Stomach (tissue), 9 donors: ENCODE data around the gene GSAP. TPM values are rescaled to one million over a fixed set of nuclear protein-coding genes. Genes with fewer than 3 reads are reported as not detected.

Experiments used
- DNase-seq, 2 donors: peaks; one replicate each; pipeline versions ENCODE4 v3.0.0 to v3.0.0-alpha.2; 2013 to 2019
- H3K27ac ChIP-seq, 5 donors: fragments of 200-600 bp in 4 of 5; sonication (generic) in 4 of 5; one replicate each; pipeline ENCODE4 v1.5.1; 2013 to 2019; ENCODE audit warnings: mild to moderate bottlenecking in 1 of 5, moderate library complexity in 1 of 5
- H3K27me3 ChIP-seq, 3 donors: fragments of 200-600 bp; sonication (generic); one replicate each; pipeline ENCODE4 v1.5.1; 2017 to 2019; ENCODE audit warnings: mixed run types in 1 of 3
- H3K36me3 ChIP-seq, 4 donors: fragments of 200-600 bp; sonication (generic); 1 replicate in 3 of 4; 2 replicates in 1 of 4; pipeline ENCODE4 v1.5.1; 2016 to 2019
- H3K4me1 ChIP-seq, 4 donors: fragments of 200-600 bp; sonication (generic); one replicate each; pipeline ENCODE4 v1.5.1; 2016 to 2019
- H3K4me3 ChIP-seq, 4 donors: fragments of 200-600 bp; sonication (generic) in 3 of 4; one replicate each; pipeline ENCODE4 v1.5.1; 2016 to 2019; ENCODE audit warnings: mild to moderate bottlenecking in 1 of 4
- H3K9me3 ChIP-seq, 4 donors: fragments of 200-600 bp; sonication (generic); one replicate each; pipeline ENCODE4 v1.5.1; 2016 to 2019
- EP300 ChIP-seq: sonication (generic); formaldehyde crosslinking; IDR thresholded peaks from one replicate; pipeline ENCODE4 v1.6.1; 2017; ENCODE audit warnings: antibody characterized with exemption
- POLR2A ChIP-seq, 4 donors: fragments of 450-650 bp; IDR thresholded peaks; one replicate each; pipeline ENCODE4 v1.6.1; 2016; ENCODE audit warnings: antibody characterized with exemption in 4 of 4, control low read depth in 2 of 4, mild to moderate bottlenecking in 1 of 4, moderate library complexity in 1 of 4
- POLR2AphosphoS5 ChIP-seq, 3 donors: sonication (generic); formaldehyde crosslinking; IDR thresholded peaks; one replicate each; pipeline ENCODE4 v1.6.1; 2016; ENCODE audit warnings: antibody characterized with exemption in 3 of 3
- WGBS, 5 donors: extraction: QIAGEN DNeasy Blood & Tissue Kit in 3 of 5; methylation state at CpG; one replicate each; pipeline versions ENCODE4 v1.1.5 to v1.1.7; 2013 to 2018; 5-methylcytosine and 5-hydroxymethylcytosine counted together
- intact Hi-C: fragments of 100-400 bp; cut with DNase I; formaldehyde crosslinking; loops from one replicate; pipeline ENCODE4 v1.15.1; 2023; ENCODE audit warnings: low total_unique reads
- polyA plus RNA-seq, 3 donors: library from polyadenylated mRNA; stranded (reverse); fragments of 200-250 nt; gene quantifications; one replicate each; pipeline ENCODE4 v1.2.3, GENCODE V29; 2013
- total RNA-seq, 5 donors: library from RNA; depleted of rRNA; stranded (reverse); fragments of >200 nt; gene quantifications; one replicate each; pipeline versions ENCODE4 v1.1.0 to v1.2.3, GENCODE V29; 2014 to 2016
- TF ChIP-seq, protein P1 (sequence below), 7 experiments: fragments of 450-650 bp in 4 of 7; fragments of 200-600 bp in 3 of 7; sonication (generic) in 3 of 7; IDR thresholded peaks; one replicate each; pipeline ENCODE4 v1.5.1; 2016 to 2019; ENCODE audit warnings: antibody characterized with exemption in 7 of 7, control low read depth in 2 of 7, mild to moderate bottlenecking in 1 of 7
- donor health status: healthy with polysubstance abuse.
- donor health status: Bipolar disorder and iron deficiency.
- donor health status: healthy.

Gene GSAP
- total and polyA plus RNA-seq, 8 donors: 3.5 to 52.1 (median 15.9) TPM

GRCh38 chr7:77339726-77340125, 76.4 kb downstream of the GSAP start:
- peaks cover 0 to 35% (median 16%) of the 10 kb centered on the region in 4 donors for H3K4me1 ChIP-seq
- intact Hi-C loops: no loop called here
- DNase-seq: no peak
- H3K36me3 ChIP-seq: no peaks in the 10 kb centered on the region
- no peak overlapping the region for H3K4me3 ChIP-seq
- 66 to 77% (median 75%) methylated on average over 5 of the region's 5 CpGs for WGBS, 5 donors
- no peak overlapping the region for H3K27ac ChIP-seq
- H3K27me3 ChIP-seq: no peaks in the 10 kb centered on the region
- H3K9me3 ChIP-seq: no peaks in the 10 kb centered on the region
- no peak for TF ChIP-seq POLR2A (IDR thresholded peaks at IDR 0.05)
- no peak for TF ChIP-seq EP300
- TF ChIP-seq, protein P1, sequence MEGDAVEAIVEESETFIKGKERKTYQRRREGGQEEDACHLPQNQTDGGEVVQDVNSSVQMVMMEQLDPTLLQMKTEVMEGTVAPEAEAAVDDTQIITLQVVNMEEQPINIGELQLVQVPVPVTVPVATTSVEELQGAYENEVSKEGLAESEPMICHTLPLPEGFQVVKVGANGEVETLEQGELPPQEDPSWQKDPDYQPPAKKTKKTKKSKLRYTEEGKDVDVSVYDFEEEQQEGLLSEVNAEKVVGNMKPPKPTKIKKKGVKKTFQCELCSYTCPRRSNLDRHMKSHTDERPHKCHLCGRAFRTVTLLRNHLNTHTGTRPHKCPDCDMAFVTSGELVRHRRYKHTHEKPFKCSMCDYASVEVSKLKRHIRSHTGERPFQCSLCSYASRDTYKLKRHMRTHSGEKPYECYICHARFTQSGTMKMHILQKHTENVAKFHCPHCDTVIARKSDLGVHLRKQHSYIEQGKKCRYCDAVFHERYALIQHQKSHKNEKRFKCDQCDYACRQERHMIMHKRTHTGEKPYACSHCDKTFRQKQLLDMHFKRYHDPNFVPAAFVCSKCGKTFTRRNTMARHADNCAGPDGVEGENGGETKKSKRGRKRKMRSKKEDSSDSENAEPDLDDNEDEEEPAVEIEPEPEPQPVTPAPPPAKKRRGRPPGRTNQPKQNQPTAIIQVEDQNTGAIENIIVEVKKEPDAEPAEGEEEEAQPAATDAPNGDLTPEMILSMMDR (IDR thresholded peaks at IDR 0.05): no peak
- no peak for TF ChIP-seq POLR2AphosphoS5 (IDR thresholded peaks at IDR 0.05)

- H3K4me1 ChIP-seq: peaks cover 0 to 35% (median 16%) of the 10 kb centered on the region in 4 donors
- TF ChIP-seq, protein P1 (IDR thresholded peaks at IDR 0.05): no peak
- no peak for TF ChIP-seq EP300
- TF ChIP-seq POLR2AphosphoS5 (IDR thresholded peaks at IDR 0.05): no peak
- TF ChIP-seq POLR2A (IDR thresholded peaks at IDR 0.05): no peak
- H3K27me3 ChIP-seq: no peaks in the 10 kb centered on the region
- 60 to 75% (median 70%) methylated on average over 5 of the region's 5 CpGs for WGBS, 5 donors
- H3K4me3 ChIP-seq: no peak overlapping the region
- no peak for DNase-seq
- H3K36me3 ChIP-seq: no peaks in the 10 kb centered on the region
- H3K27ac ChIP-seq: peak overlapping the region in 1 of 5 donors; percentile 6
- no peaks in the 10 kb centered on the region for H3K9me3 ChIP-seq
- intact Hi-C loops: no loop called here
Measured at GRCh38 chr7:77338883-77339629, 77.1 kb downstream of the GSAP start.

DNA sequence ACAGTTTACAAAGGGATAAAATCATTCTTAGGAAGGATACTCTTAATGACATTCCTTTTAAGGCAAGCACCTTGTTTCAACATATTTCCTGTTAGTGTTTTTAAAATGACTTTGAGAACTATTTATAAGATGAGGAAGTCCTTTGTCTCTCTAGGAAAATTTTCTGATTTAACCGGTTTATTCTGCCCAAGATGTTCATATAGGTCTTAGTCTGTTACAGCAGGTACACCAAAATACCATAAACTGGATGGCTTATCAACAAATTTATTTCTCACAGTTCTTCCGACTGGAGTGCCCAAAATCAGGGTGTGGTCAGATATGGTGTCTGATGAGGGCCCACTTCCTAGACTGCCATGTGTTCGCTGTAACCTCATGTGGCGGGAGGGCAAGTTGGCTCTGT, 77.9 kb downstream of the GSAP start:
- 64 to 75% (median 70%) methylated on average over 4 of the region's 4 CpGs for WGBS, 5 donors
- intact Hi-C loops: no loop called here
- H3K27ac ChIP-seq: peak overlapping the region in 2 of 5 donors; percentile 29 to 38

GRCh38 chr7:77337456-77337990, 78.6 kb downstream of the GSAP start:
- DNase-seq: no peak
- TF ChIP-seq EP300: no peak
- no peak for TF ChIP-seq POLR2A (IDR thresholded peaks at IDR 0.05)
- no peak for TF ChIP-seq POLR2AphosphoS5 (IDR thresholded peaks at IDR 0.05)
- TF ChIP-seq, protein P1 (IDR thresholded peaks at IDR 0.05): no peak
- Histone ChIP-seq H3K4me3 (no peak overlapping the region), H3K27me3 (no peaks in the 10 kb centered on the region), H3K4me1 (peaks cover 0 to 35% (median 16%) of the 10 kb centered on the region in 4 donors), H3K27ac (peak overlapping the region in 2 of 5 donors; percentile 29 to 38), H3K36me3 (no peaks in the 10 kb centered on the region), H3K9me3 (no peaks in the 10 kb centered on the region)
- intact Hi-C loops: no loop called here
- 80 to 91% (median 88%) methylated on average over 1 to 2 of the region's 2 CpGs for WGBS, 5 donors

More for the DNA sequence above, 77.9 kb downstream of the GSAP start:
- peaks cover 0 to 35% (median 16%) of the 10 kb centered on the region in 4 donors for H3K4me1 ChIP-seq
- no peak overlapping the region for H3K4me3 ChIP-seq
- no peak for DNase-seq
- no peaks in the 10 kb centered on the region for H3K36me3 ChIP-seq
- H3K9me3 ChIP-seq: no peaks in the 10 kb centered on the region
- no peaks in the 10 kb centered on the region for H3K27me3 ChIP-seq
- TF ChIP-seq EP300 (no peak), POLR2AphosphoS5 (IDR thresholded peaks at IDR 0.05) (no peak), POLR2A (IDR thresholded peaks at IDR 0.05) (no peak)
- TF ChIP-seq, protein P1 (IDR thresholded peaks at IDR 0.05): no peak
